ENCODE results near the gene EIF4B.
A peak's percentile ranks its signal among the peaks of the same experiment; 100 is the strongest.

EIF4B gene

GRCh38 chr12:53005986-53006809 lies at the start of gene EIF4B:
TSS of gene EIF4B (plus strand) at chr12:53006456. CDS start at chr12:53006484, 28 bp downstream.
- TF ChIP-seq CTCF (IDR thresholded peaks at IDR 0.05; ENCODE audit: low read depth, low read length) = no peak
- peak; percentile 99 for DNase-seq (ENCODE audit: extremely low read depth, low read depth)

GRCh38 chr12:52956987-52957386 lies 49.3 kb upstream of the EIF4B start:
- no peak for DNase-seq (ENCODE audit: extremely low read depth, low read depth)
- TF ChIP-seq CTCF (IDR thresholded peaks at IDR 0.05; ENCODE audit: low read depth, low read length) = no peak

- no peak for TF ChIP-seq CTCF (IDR thresholded peaks at IDR 0.05; ENCODE audit: low read depth, low read length)
- DNase-seq (ENCODE audit: extremely low read depth, low read depth) = no peak
Observed at GRCh38 chr12:52964556-52965336, 41.5 kb upstream of the EIF4B start.

- no peak for DNase-seq (ENCODE audit: extremely low read depth, low read depth)
- TF ChIP-seq CTCF (IDR thresholded peaks at IDR 0.05; ENCODE audit: low read depth, low read length) = no peak
Observed at GRCh38 chr12:52965337-52965731, 40.9 kb upstream of the EIF4B start.

GRCh38 chr12:52969166-52969795 lies 37.0 kb upstream of the EIF4B start:
- no peak for DNase-seq (ENCODE audit: extremely low read depth, low read depth)
- TF ChIP-seq CTCF (IDR thresholded peaks at IDR 0.05; ENCODE audit: low read depth, low read length) = no peak

GRCh38 chr12:52969828-52970569 lies 36.3 kb upstream of the EIF4B start:
- no peak for TF ChIP-seq CTCF (IDR thresholded peaks at IDR 0.05; ENCODE audit: low read depth, low read length)
- no peak for DNase-seq (ENCODE audit: extremely low read depth, low read depth)
